ENCODE measurements around the gene NEUROD1.

Gene NEUROD1

DNA sequence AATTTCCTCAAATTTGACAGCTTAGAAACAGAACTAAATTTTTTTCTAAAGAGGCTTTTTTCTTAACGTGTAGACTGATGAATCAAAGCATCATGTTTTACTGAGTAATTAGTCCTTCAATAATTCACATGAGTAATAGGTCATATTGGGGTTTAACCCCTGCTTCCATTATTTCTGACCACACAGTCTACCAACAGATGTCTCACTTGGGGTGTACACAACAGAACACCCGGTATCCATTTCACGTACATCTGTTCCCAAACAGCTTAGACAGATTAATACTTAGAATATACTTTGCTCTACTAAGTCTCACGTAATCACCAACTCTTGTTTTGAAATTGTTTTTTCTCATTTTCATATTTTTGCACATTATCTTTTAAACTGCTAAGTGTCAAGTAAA, 38.2 kb downstream of the NEUROD1 start:
- DNase-seq (ENCODE audit: low spot score): no peak

DNA sequence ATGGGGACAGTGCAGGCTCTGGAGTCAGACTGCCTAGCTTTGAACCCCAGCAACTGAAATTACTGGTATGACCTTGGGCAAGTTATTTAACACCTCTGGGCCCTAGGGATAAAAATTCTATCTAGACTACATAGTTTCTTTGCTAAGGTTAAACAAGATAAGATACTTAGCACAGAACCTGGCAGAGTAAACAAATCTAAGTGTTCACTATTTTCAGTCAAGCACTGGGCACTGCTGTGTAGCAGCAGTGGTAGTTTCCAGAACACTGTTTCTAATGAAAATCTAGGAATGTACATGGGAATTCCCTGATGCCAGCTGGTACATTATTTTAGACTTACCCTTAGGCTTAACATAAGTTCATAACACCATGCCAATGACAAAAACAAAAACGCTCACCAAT, 40.6 kb downstream of the NEUROD1 start:
- DNase-seq (ENCODE audit: low spot score): no peak

DNA sequence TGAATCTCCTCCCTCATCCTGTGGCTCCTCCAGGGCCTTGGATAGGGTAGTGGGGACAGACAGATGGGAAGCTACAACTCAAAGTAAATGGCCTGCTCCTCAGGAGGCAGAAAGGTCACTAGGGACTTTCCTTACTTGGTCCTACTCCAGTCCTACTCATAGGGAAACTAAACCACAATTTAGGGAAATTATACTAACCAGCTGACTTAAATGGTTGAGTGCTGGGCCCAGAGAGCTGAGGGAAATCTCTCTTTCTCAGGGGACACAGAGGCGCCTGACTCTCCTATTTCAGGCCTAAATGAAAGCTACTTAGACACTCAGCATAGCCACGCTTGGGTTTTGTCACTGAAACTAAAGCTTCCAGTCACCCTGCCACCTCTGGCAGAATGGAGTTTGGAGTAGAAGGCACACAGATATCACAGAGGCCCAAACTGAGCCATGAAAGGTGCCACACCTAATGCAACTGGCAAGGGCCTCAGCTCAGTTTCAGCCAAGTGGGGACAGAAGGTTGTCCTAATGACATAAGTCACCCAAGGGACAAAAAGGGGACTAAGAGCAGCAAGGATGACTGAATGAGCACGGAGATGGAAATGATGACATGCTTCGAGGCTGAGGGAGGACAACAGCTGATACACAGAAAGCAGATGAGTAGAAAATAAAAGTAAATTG, 47.5 kb downstream of the NEUROD1 start:
- DNase-seq (ENCODE audit: low spot score): no peak

DNA sequence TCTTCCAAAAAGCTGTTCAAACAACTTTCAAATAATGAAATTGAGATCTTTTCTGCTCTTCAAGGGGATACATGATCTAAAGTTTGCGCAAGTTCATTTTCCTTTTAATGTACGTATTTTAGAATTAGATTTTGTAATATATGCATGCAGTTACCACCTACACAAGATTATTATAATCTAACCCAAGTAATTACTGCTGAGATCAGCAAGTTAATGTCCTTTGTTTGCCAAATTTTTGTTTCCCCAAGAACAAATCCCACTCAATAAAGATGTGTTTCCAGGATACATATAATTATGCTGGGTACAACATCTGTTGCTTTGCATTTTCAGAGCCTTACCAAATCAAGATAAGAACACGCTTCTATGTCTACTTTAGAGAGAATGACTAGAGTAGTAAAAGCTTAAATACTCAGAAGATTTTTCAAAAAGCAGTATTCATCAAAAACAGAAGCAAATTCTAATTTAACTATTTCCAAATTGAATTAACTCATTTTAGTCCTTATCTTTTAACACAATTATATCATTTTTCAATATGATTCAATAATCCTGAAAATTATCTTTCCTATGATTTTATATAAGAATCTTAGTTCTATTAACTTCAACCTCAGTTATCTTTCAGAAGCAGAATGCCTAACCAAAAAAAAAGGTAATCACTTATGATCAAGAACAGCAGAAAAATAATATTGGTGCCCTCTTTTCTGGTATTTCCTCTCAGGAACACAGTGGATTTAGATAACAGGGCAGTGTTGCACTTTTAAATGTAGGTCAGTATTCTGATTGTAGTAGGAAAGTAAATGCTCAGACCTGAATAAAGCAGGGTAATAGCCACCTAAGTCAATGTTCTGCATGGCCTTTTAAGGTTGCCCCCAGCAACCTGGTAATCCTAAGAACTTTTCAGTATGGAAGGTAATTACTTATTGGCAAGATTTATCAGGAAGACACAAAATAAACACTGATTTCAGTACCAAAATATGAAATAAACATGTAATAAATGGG, 51.4 kb downstream of the NEUROD1 start:
- DNase-seq (ENCODE audit: low spot score): no peak

DNA sequence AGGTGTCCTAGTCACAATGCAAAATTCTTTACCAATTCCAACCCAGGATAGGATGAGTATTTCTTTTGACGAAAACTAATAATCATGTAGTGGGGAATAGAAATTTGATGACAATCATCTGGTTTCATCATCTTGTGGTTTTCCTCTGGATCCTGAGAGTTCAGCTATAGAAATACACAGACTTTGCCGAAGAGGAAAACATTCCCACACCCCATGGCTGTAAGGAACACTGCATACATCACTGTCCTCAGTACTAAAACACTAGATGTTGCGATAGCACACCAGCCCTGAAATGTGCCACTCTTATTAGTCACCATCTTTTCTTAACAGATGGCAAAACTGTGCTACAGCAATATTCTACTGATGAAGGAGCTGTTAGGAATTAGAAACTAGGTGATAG, 52.8 kb downstream of the NEUROD1 start:
- no peak for DNase-seq (ENCODE audit: low spot score)

DNA sequence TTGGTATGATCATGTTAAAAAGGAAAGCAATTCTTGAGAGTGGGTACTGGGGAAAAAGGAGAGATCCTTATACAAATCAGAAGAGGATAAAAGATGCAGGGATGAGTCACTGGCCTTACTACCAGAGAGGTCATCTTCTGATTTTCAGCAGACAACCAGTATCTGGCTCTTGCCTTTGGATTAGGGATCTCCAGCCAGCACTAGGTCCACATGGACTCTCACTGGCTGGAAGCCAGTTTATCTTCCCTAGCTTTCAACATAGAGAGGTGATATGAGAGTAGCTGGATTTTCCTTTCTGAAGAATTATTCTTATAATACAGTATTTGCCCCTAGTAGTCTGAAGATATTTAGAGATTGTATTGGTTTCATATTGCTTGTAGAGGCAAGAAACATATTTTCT, 53.6 kb downstream of the NEUROD1 start:
- no peak for DNase-seq (ENCODE audit: low spot score)
